GM12801 (cell line): ENCODE data around the gene DCLK2.

Experiments
- CTCF ChIP-seq: IDR thresholded peaks from one replicate; pipeline ENCODE4 v1.5.1; 2011; ENCODE audit warnings: control low read depth; ENCODE audit not compliant: insufficient read length; ENCODE audit errors: extremely low read depth

DCLK2 gene

GRCh38 chr4:150209140-150209829, 131.0 kb downstream of the DCLK2 start:
- no peak for TF ChIP-seq CTCF

- no peak for TF ChIP-seq CTCF
These were observed 132.8 kb downstream of the DCLK2 start for GRCh38 chr4:150211016-150211415.

GRCh38 chr4:150211799-150212445, 133.7 kb downstream of the DCLK2 start:
- TF ChIP-seq CTCF = no peak

- TF ChIP-seq CTCF = no peak
These were observed 134.2 kb downstream of the DCLK2 start for GRCh38 chr4:150212485-150212884.

GRCh38 chr4:150212927-150213326, 134.7 kb downstream of the DCLK2 start:
- TF ChIP-seq CTCF = no peak

- TF ChIP-seq CTCF = no peak
These were observed 137.4 kb downstream of the DCLK2 start for GRCh38 chr4:150215601-150216000.

- no peak for TF ChIP-seq CTCF
These were observed 138.5 kb downstream of the DCLK2 start for GRCh38 chr4:150216726-150217125.
